PC-3 (cell line): Measurements from ENCODE around the gene ARRB1.

Experiments
- EZH2 ChIP-seq: fragments of 300-600 bp; sonication (generic); IDR thresholded peaks from one replicate; pipeline ENCODE4 v1.6.1; 2017; ENCODE audit warnings: antibody characterized with exemption, mild to moderate bottlenecking, low read length; ENCODE audit not compliant: unreplicated experiment
- TF ChIP-seq, protein P1 (sequence below): fragments of 300-600 bp; sonication (generic); conservative IDR thresholded peaks from 2 replicates; pipeline ENCODE4 v1.5.1; 2017; ENCODE audit warnings: antibody characterized with exemption, low read depth, mild to moderate bottlenecking, low read length

DNA sequence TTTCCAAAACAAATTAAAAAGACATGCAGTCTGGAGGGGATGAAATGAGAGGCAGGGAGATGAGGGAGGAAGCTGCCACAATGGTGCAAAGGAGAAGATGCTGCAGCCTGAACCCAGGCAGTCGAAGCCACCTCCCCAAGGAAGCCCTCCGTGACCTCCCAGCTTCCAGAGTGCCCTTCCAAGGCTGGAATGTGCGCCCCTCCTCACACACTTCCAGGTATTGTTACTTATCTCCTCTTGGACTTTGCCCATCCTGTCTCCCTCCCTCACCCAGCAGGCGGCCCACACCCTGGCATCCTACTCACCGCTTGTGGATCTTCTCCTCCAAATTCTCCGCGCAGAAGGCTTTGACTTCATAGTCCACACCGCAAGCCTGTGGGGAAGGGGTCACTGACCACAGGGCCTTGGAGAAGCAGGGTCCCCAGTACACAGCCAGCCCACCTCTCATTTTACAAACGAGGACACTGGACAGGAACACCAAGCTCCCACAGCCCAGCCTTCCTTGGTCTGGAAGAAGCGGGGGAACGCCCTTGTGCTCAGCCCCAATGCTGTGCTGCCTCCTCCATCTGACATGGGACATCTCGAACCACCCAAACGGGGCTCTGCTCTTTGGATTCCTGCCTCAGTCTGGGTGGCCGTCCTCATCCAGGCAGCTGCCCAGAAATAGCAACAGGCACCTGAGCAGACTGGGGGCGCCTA, 70.5 kb downstream of the ARRB1 start:
- TF ChIP-seq, protein P1, sequence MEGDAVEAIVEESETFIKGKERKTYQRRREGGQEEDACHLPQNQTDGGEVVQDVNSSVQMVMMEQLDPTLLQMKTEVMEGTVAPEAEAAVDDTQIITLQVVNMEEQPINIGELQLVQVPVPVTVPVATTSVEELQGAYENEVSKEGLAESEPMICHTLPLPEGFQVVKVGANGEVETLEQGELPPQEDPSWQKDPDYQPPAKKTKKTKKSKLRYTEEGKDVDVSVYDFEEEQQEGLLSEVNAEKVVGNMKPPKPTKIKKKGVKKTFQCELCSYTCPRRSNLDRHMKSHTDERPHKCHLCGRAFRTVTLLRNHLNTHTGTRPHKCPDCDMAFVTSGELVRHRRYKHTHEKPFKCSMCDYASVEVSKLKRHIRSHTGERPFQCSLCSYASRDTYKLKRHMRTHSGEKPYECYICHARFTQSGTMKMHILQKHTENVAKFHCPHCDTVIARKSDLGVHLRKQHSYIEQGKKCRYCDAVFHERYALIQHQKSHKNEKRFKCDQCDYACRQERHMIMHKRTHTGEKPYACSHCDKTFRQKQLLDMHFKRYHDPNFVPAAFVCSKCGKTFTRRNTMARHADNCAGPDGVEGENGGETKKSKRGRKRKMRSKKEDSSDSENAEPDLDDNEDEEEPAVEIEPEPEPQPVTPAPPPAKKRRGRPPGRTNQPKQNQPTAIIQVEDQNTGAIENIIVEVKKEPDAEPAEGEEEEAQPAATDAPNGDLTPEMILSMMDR: no peak
- TF ChIP-seq EZH2: no peak
